Activated effector memory CD4-positive, alpha-beta T cell treated with anti-CD3 and anti-CD28 coated beads, Interleukin-2, amount 50 U/mL, for 16 hours (primary cell): ENCODE measurements around the gene ATP2B3.

Source experiments
- DNase-seq: peaks from one replicate; pipeline ENCODE4 v3.0.0-alpha.2; 2020

Gene ATP2B3

GRCh38 chrX:153511784-153512500 is 5.5 kb upstream of the ATP2B3 start:
- no peak for DNase-seq

GRCh38 chrX:153512501-153512893 is 4.9 kb upstream of the ATP2B3 start:
- no peak for DNase-seq

GRCh38 chrX:153513265-153513664 is 4.2 kb upstream of the ATP2B3 start:
- DNase-seq: no peak

- no peak for DNase-seq
These were observed 3.2 kb upstream of the ATP2B3 start for GRCh38 chrX:153514259-153514658.

GRCh38 chrX:153515435-153515834 is 2.0 kb upstream of the ATP2B3 start:
- DNase-seq: no peak

- DNase-seq: no peak
These were observed 1.4 kb upstream of the ATP2B3 start for GRCh38 chrX:153516073-153516472.

- no peak for DNase-seq
These were observed 748 bp downstream of the ATP2B3 start for GRCh38 chrX:153517946-153518834.

- no peak for DNase-seq
These were observed 2.3 kb downstream of the ATP2B3 start for GRCh38 chrX:153519569-153520286.

- DNase-seq: no peak
These were observed 3.0 kb downstream of the ATP2B3 start for GRCh38 chrX:153520287-153520917.

- no peak for DNase-seq
These were observed 3.6 kb downstream of the ATP2B3 start for GRCh38 chrX:153521034-153521433.

- no peak for DNase-seq
These were observed 4.8 kb downstream of the ATP2B3 start for GRCh38 chrX:153522259-153522658.

GRCh38 chrX:153523269-153523668 is 5.8 kb downstream of the ATP2B3 start:
- DNase-seq: no peak

- DNase-seq: no peak
These were observed 6.8 kb downstream of the ATP2B3 start for GRCh38 chrX:153524234-153524633.

- no peak for DNase-seq
These were observed 8.0 kb downstream of the ATP2B3 start for GRCh38 chrX:153525451-153525850.

- DNase-seq: no peak
These were observed 8.6 kb downstream of the ATP2B3 start for GRCh38 chrX:153526042-153526441.

GRCh38 chrX:153526801-153527200 is 9.4 kb downstream of the ATP2B3 start:
- no peak for DNase-seq

GRCh38 chrX:153527208-153527607 is 9.8 kb downstream of the ATP2B3 start:
- DNase-seq: no peak

- no peak for DNase-seq
These were observed 13.1 kb downstream of the ATP2B3 start for GRCh38 chrX:153530411-153531129.

GRCh38 chrX:153533091-153533490 is 15.6 kb downstream of the ATP2B3 start:
- no peak for DNase-seq

- no peak for DNase-seq
These were observed 19.6 kb downstream of the ATP2B3 start for GRCh38 chrX:153537080-153537479.

GRCh38 chrX:153537526-153538295 is 20.3 kb downstream of the ATP2B3 start:
- no peak for DNase-seq

GRCh38 chrX:153538424-153538823 is 21.0 kb downstream of the ATP2B3 start:
- DNase-seq: no peak
